SU-DHL-6 (cell line): ENCODE data around the gene RAD23A.

Experiments used
- H2AFZ ChIP-seq: fragments of 200-600 bp; sonication (generic); 2 replicates; pipeline ENCODE4 v1.6.1; 2014; ENCODE audit warnings: low read depth, mild to moderate bottlenecking, moderate library complexity, mixed read lengths, antibody characterized with exemption, low read length; ENCODE audit not compliant: severe bottlenecking
- H3F3A ChIP-seq: fragments of 200-600 bp; shearing (Covaris generic); 2 replicates; pipeline ENCODE4 v1.6.0; 2016; ENCODE audit warnings: antibody characterized with exemption, mild to moderate bottlenecking; ENCODE audit not compliant: insufficient read depth
- H3K27ac ChIP-seq: fragments of 200-600 bp; sonication (generic); 2 replicates; pipeline ENCODE4 v1.5.1; 2016; ENCODE audit warnings: low read depth, mild to moderate bottlenecking, low read length, moderate library complexity, mixed read lengths
- H3K27me3 ChIP-seq: fragments of 200-600 bp; sonication (generic), shearing (Covaris generic); 2 replicates; pipeline ENCODE4 v1.6.0; 2014; ENCODE audit warnings: mild to moderate bottlenecking, low read length
- H3K36me3 ChIP-seq: fragments of 200-600 bp; sonication (generic); 2 replicates; pipeline ENCODE4 v1.6.1; 2014; ENCODE audit warnings: mild to moderate bottlenecking, low read length, mixed read lengths
- H3K4me2 ChIP-seq: fragments of 300-600, 200-600 bp; shearing (Covaris generic), sonication (generic); 2 replicates; pipeline ENCODE4 v1.6.0; 2014; ENCODE audit warnings: low read length, low read depth, mild to moderate bottlenecking; ENCODE audit not compliant: poor library complexity, severe bottlenecking
- H3K4me3 ChIP-seq: fragments of 200-600 bp; sonication (generic); 2 replicates; pipeline ENCODE4 v1.5.1; 2014; ENCODE audit warnings: antibody characterized with exemption, low read length, mild to moderate bottlenecking, mixed read lengths; ENCODE audit not compliant: insufficient read depth, poor library complexity, severe bottlenecking
- H3K79me2 ChIP-seq: fragments of 200-600 bp; sonication (generic); 2 replicates; pipeline ENCODE4 v1.6.1; 2014; ENCODE audit warnings: mild to moderate bottlenecking, low read length, moderate library complexity; ENCODE audit not compliant: insufficient read depth
- H3K9ac ChIP-seq: fragments of 200-600 bp; sonication (generic); 2 replicates; pipeline ENCODE4 v1.7.0; 2014; ENCODE audit warnings: mild to moderate bottlenecking, low read length
- H3K9me2 ChIP-seq: fragments of 200-600 bp; sonication (generic); replicated peaks from 2 replicates; pipeline ENCODE4 v1.6.1; 2014; ENCODE audit warnings: low read length; ENCODE audit not compliant: insufficient read depth
- H3K9me3 ChIP-seq: fragments of 200-600 bp; sonication (generic); 2 replicates; pipeline ENCODE4 v1.6.1; 2014; ENCODE audit warnings: low read length, mixed read lengths; ENCODE audit not compliant: insufficient read depth
- H4K20me1 ChIP-seq: fragments of 200-600 bp; sonication (generic); 2 replicates; pipeline ENCODE4 v1.6.1; 2014; ENCODE audit warnings: low read depth, mild to moderate bottlenecking, antibody characterized with exemption, low read length, moderate library complexity, mixed read lengths
- CTCF ChIP-seq: fragments of 200-600 bp; sonication (generic); IDR thresholded peaks from one replicate; pipeline ENCODE4 v1.5.1; 2017; ENCODE audit warnings: antibody characterized with exemption, mild to moderate bottlenecking, low read length, moderate library complexity; ENCODE audit not compliant: insufficient read depth, poor library complexity, severe bottlenecking
- EZH2phosphoT487 ChIP-seq: fragments of 200-600 bp; sonication (generic), shearing (Covaris generic); conservative IDR thresholded peaks from 2 replicates; pipeline ENCODE4 v1.6.1; 2018; ENCODE audit warnings: mild to moderate bottlenecking, antibody characterized with exemption, low read length, moderate library complexity, mixed read lengths

The RAD23A gene

GRCh38 chr19:12990431-12990830 is 44.8 kb downstream of the RAD23A start:
- Histone ChIP-seq H2AFZ (no peak overlapping the region), H3K27ac (no peak overlapping the region), H3F3A (no peaks in the 10 kb centered on the region), H3K4me3 (no peak overlapping the region), H3K9me2 (no peaks in the 10 kb centered on the region), H3K36me3 (no peaks in the 10 kb centered on the region), H3K79me2 (no peaks in the 10 kb centered on the region), H3K4me2 (no peak overlapping the region), H4K20me1 (no peaks in the 10 kb centered on the region), H3K27me3 (no peaks in the 10 kb centered on the region), H3K9ac (no peak overlapping the region), H3K9me3 (no peaks in the 10 kb centered on the region)
- TF ChIP-seq CTCF = no peak
- TF ChIP-seq EZH2phosphoT487 = no peak

DNA sequence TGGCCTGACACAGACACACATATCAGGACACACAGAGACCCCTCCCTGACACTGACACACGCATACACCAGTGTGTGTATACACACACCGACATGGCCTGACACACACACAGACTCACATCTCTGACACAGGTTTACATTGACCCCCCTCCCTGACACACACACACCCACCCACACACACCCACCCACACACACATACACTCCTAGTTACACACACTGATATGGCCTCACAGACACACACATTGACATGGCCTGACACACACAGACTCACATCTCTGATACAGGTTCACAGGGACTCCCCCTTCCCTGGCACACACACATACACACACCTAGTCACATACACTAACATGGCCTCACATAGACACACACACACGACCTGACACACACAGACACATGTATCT is 45.2 kb downstream of the RAD23A start:
- no peak overlapping the region for H3K4me3 ChIP-seq
- no peaks in the 10 kb centered on the region for H3F3A ChIP-seq
- no peaks in the 10 kb centered on the region for H3K36me3 ChIP-seq
- no peak overlapping the region for H2AFZ ChIP-seq
- no peaks in the 10 kb centered on the region for H3K27me3 ChIP-seq
- H3K4me2 ChIP-seq = no peak overlapping the region
- no peaks in the 10 kb centered on the region for H3K9me2 ChIP-seq
- no peak overlapping the region for H3K27ac ChIP-seq
- no peak overlapping the region for H3K9ac ChIP-seq
- no peaks in the 10 kb centered on the region for H3K79me2 ChIP-seq
- H4K20me1 ChIP-seq = no peaks in the 10 kb centered on the region
- H3K9me3 ChIP-seq = no peaks in the 10 kb centered on the region
- TF ChIP-seq EZH2phosphoT487 (no peak), CTCF (no peak)

- no peaks in the 10 kb centered on the region for H3K9me2 ChIP-seq
- no peaks in the 10 kb centered on the region for H3K36me3 ChIP-seq
- H4K20me1 ChIP-seq = no peaks in the 10 kb centered on the region
- H3K27me3 ChIP-seq = no peaks in the 10 kb centered on the region
- no peaks in the 10 kb centered on the region for H3F3A ChIP-seq
- H3K27ac ChIP-seq = no peak overlapping the region
- TF ChIP-seq CTCF (no peak), EZH2phosphoT487 (no peak)
- H3K9me3 ChIP-seq = no peaks in the 10 kb centered on the region
- no peak overlapping the region for H3K4me3 ChIP-seq
- H3K4me2 ChIP-seq = no peak overlapping the region
- H2AFZ ChIP-seq = no peak overlapping the region
- no peaks in the 10 kb centered on the region for H3K79me2 ChIP-seq
- H3K9ac ChIP-seq = no peak overlapping the region
These were observed 45.6 kb downstream of the RAD23A start for GRCh38 chr19:12991296-12991695.

- Histone ChIP-seq H3K27me3 (no peaks in the 10 kb centered on the region), H3K9me3 (no peaks in the 10 kb centered on the region), H3K79me2 (no peaks in the 10 kb centered on the region), H3K36me3 (no peaks in the 10 kb centered on the region), H4K20me1 (no peaks in the 10 kb centered on the region), H2AFZ (no peak overlapping the region), H3K27ac (no peak overlapping the region), H3K9ac (no peak overlapping the region), H3K9me2 (no peaks in the 10 kb centered on the region), H3F3A (no peaks in the 10 kb centered on the region), H3K4me2 (no peak overlapping the region), H3K4me3 (no peak overlapping the region)
- TF ChIP-seq CTCF (no peak), EZH2phosphoT487 (no peak)
These were observed 47.1 kb downstream of the RAD23A start for GRCh38 chr19:12992729-12993128.
